Middle frontal gyrus (tissue), 1 donor: ENCODE data around the gene NUDT16L1.

Source experiments
- DNase-seq: peaks from one replicate; pipeline ENCODE4 v3.0.0-alpha.2; 2015; ENCODE audit warnings: low spot score; ENCODE audit errors: extremely low spot score

NUDT16L1 gene

GRCh38 chr16:4663777-4664465, 29.4 kb upstream of the NUDT16L1 start:
- no peak for DNase-seq

- no peak for DNase-seq
These were observed 28.6 kb upstream of the NUDT16L1 start for GRCh38 chr16:4664538-4665418.

- no peak for DNase-seq
These were observed 26.7 kb upstream of the NUDT16L1 start for GRCh38 chr16:4666537-4667202.

- no peak for DNase-seq
These were observed 26.0 kb upstream of the NUDT16L1 start for GRCh38 chr16:4667203-4667963.

- DNase-seq, result no peak
These were observed 24.9 kb upstream of the NUDT16L1 start for GRCh38 chr16:4668313-4668960.

DNA sequence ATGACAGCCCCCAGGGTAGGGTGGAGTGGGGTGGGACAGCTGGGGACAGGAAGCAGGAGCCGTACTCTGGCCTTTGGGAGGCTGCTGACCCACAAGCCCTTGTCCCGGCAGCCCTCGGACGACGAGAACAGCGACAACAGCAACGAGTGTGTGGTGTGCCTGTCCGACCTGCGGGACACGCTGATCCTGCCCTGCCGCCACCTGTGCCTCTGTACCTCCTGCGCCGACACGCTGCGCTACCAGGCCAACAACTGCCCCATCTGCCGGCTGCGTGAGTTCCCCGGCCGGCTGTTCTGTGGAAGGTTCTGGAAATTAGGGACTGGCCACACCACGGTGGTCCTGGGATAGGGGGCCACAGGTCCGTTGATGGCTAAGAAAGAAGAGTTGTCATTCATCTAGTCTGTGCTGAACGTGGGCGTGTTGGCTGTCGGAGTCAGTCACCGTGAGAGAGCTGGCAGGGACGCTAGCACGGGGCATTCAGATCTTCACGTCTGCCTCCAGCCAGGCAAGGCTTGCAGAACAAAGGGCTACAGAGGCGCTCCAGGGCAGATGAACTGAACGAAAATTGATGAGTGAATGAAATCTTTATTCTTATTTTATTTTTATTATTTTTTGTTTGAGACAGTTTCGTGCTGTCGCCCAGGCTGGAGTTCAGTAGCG, 19.8 kb upstream of the NUDT16L1 start:
- DNase-seq, result no peak

DNA sequence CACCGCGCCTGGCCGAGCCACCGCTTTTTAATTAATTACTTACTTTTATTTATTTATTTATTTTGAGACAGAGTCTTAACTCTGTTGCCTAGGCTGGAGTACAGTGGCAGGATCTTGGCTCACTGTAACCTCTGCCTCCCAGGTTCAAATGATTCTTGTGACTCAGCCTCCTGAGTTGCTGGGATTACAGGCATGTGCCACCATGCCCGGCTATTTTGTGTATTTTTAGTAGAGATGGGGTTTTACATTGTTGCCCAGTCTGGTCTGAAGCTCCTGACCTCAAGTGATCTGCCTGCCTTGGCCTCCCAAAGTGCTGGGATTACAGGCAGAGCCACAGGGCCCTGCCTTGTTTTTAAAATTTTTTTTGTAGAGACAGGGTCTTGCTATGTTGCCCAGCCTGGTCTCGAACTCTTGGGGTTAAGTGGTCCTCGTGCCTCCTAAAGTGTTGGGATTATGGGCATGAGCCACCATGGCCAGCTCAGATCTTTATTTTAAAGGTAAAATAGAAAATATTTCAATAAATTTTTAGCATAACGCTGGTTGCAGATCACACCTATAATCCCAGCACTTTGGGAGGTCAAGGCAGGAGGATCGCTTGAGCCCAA, 18.3 kb upstream of the NUDT16L1 start:
- DNase-seq, result no peak

GRCh38 chr16:4675864-4676786, 17.2 kb upstream of the NUDT16L1 start:
- DNase-seq, result no peak

GRCh38 chr16:4676831-4677230, 16.5 kb upstream of the NUDT16L1 start:
- no peak for DNase-seq

- no peak for DNase-seq
These were observed 16.0 kb upstream of the NUDT16L1 start for GRCh38 chr16:4677390-4677789.

DNA sequence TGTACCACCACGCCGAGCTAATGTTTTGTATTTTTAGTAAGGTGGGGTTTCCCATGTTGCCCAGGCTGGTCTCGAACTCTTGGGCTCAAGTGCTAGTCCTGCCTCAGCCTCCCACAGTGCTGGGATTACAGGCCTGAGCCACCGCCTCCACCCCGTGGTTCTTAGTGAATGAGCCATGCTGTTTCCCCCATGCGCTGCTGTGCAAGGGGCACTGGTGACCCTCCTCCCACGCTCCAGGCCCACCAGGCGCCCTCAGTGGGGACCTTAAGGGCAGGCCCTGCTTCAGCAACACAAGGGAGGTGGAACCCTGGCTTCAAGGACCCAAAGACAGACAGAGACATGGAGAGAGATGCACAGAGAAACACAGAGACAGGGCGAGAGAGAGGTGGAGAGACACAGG, 15.4 kb upstream of the NUDT16L1 start:
- no peak for DNase-seq

DNA sequence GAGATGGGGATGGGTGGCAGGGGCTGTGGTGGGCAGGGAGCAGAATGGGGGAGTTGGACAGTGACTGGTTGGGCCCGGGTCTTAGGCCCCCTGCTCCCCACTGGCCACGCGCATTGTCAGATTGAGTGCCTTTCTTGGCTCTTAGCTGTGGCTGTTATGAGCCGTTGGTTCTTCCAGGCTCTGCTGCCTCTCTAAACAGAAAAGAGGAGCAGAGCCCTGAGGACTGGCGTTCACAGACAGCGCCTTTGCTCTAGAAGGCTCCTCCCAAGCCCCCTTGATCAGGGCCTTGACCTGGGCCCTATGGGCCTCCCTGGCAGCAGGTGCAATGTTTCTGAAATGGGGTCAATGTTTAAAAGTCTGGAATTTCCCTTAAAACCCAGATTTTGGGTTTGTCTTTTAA, 14.8 kb upstream of the NUDT16L1 start:
- DNase-seq, result no peak

DNA sequence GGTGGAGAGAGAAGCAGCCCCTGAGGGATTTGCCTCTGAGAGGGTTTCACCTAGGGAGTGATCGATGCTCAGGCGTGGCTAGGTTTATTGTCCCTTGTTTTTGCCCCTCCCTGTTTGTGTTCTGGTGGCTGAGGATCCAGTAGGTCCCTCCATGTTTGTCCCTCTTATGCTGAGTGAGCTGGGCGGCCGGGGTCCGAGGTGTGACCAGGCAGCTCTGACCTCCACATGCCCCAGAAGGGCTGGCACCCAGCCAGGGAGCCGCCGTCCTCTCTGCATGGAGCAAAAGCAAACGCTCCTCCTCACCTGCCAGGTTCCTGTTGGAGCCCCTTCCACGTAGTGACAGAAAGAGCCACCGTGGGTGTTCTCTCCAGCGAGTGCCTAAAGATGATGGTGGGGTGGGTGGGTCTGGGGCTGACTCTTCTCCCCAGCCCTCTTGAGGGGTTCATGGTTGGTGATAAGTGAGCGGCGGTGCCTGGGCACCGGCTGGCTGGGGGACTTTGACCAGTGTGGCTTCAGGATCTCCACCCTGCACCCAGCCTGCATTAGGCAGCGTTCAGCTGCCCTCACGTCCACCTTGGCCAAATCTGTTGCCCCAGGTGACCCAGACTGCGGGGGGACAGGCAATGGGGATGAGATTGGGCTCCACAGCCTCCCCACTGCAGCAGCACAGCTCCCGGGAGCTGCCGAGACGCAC, 14.1 kb upstream of the NUDT16L1 start:
- DNase-seq, result no peak

GRCh38 chr16:4679850-4680636, 13.3 kb upstream of the NUDT16L1 start:
- DNase-seq, result no peak

GRCh38 chr16:4680673-4681470, 12.5 kb upstream of the NUDT16L1 start:
- no peak for DNase-seq

DNA sequence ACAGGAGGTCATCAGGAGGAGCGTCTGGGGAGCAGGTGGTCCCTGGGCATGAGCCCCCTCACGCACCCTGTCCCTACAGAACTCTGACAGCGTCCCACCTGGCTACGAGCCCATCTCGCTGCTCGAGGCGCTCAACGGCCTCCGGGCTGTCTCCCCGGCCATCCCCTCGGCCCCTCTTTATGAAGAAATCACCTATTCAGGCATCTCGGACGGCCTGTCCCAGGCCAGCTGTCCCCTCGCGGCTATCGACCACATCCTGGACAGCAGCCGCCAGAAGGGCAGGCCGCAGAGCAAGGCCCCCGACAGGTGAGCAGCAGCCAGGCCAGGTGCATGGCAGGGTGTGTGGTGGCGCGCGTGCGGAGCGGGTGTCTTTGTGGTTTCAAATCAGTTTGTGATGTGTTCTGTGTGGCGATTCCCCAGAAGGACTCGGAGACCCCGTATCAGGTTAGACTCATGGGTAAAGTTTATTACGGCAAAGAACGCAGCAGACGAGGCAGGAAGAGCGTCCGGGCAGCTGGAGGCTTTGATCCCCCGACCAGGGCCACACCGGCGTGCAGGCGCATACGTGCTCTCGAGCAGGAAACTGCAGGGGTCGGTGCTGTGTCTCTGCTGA, 11.8 kb upstream of the NUDT16L1 start:
- no peak for DNase-seq
